ENCODE results near the gene FBXL3. TPM values are rescaled to one million over a fixed set of nuclear protein-coding genes. Genes with fewer than 3 reads are reported as not detected.

The FBXL3 gene
- total RNA-seq, 1 experiment from 2014 or later = 9.9 TPM

- no peak for TF ChIP-seq STAT6 (CRISPR knock-in tag; conservative IDR thresholded peaks at IDR 0.05; ENCODE audit: low read depth)
- TF ChIP-seq FOXP4 (CRISPR knock-in tag; IDR thresholded peaks at IDR 0.05) = no peak
- TF ChIP-seq HMGA2 (CRISPR knock-in tag; IDR thresholded peaks at IDR 0.05) = no peak
Measured at GRCh38 chr13:76958841-76959432, 68.0 kb downstream of the FBXL3 start (continued).

GRCh38 chr13:76955661-76956060, 71.3 kb downstream of the FBXL3 start:
- ChIA-PET POLR2A (no interaction called here), CTCF (interaction anchor here (1.2 kb wide), 1 partner anchor 25 kb away, joined by 3 read pairs; no protein-coding TSS in a partner anchor)
- Mint-ChIP-seq H3K27ac (no peak overlapping the region), H3K27me3 (ENCODE audit: low read depth) (no peaks in the 10 kb centered on the region; the same call in 1 of the 2 replicates), H3K4me1 (no peaks in the 10 kb centered on the region), H3K9me3 (peaks cover 40% of the 10 kb centered on the region), H3K4me3 (no peak overlapping the region), H3K36me3 (peaks cover 21% of the 10 kb centered on the region)
- no peak for ATAC-seq
- no peak for DNase-seq (ENCODE audit: low spot score)
- no peak for TF ChIP-seq ZNF121 (CRISPR knock-in tag; IDR thresholded peaks at IDR 0.05)
- no peak for TF ChIP-seq RORB (CRISPR knock-in tag; IDR thresholded peaks at IDR 0.05)
- TF ChIP-seq ZNF232 (CRISPR knock-in tag; IDR thresholded peaks at IDR 0.05) = no peak
- TF ChIP-seq ATF2 (CRISPR knock-in tag; IDR thresholded peaks at IDR 0.05; ENCODE audit: borderline replicate concordance, low read depth) = no peak
- no peak for TF ChIP-seq PREB (CRISPR knock-in tag; IDR thresholded peaks at IDR 0.05; ENCODE audit: borderline replicate concordance)
- no peak for TF ChIP-seq CTCF (IDR thresholded peaks at IDR 0.05)
- no peak for TF ChIP-seq USF1 (CRISPR knock-in tag; IDR thresholded peaks at IDR 0.05)
- no peak for TF ChIP-seq ATF1 (CRISPR knock-in tag; IDR thresholded peaks at IDR 0.05)
- no peak for TF ChIP-seq NR3C1 (CRISPR knock-in tag; conservative IDR thresholded peaks at IDR 0.05; ENCODE audit: low read depth)
- no peak for TF ChIP-seq ZMAT4 (CRISPR knock-in tag; IDR thresholded peaks at IDR 0.05)
- TF ChIP-seq FOXP1 (CRISPR knock-in tag; IDR thresholded peaks at IDR 0.05; ENCODE audit: borderline replicate concordance) = no peak
- no peak for TF ChIP-seq STAT6 (CRISPR knock-in tag; conservative IDR thresholded peaks at IDR 0.05; ENCODE audit: low read depth)
- no peak for TF ChIP-seq JAZF1 (CRISPR knock-in tag; IDR thresholded peaks at IDR 0.05)
- TF ChIP-seq ZNF532 (CRISPR knock-in tag; IDR thresholded peaks at IDR 0.05; ENCODE audit: borderline replicate concordance) = no peak
